ENCODE data around the gene GCLM.
"Not testable (repeated sequence)": the region's sequence is repeated elsewhere in the genome, so short reads cannot be mapped to it uniquely, and the experiment has no call there.

GCLM gene

DNA sequence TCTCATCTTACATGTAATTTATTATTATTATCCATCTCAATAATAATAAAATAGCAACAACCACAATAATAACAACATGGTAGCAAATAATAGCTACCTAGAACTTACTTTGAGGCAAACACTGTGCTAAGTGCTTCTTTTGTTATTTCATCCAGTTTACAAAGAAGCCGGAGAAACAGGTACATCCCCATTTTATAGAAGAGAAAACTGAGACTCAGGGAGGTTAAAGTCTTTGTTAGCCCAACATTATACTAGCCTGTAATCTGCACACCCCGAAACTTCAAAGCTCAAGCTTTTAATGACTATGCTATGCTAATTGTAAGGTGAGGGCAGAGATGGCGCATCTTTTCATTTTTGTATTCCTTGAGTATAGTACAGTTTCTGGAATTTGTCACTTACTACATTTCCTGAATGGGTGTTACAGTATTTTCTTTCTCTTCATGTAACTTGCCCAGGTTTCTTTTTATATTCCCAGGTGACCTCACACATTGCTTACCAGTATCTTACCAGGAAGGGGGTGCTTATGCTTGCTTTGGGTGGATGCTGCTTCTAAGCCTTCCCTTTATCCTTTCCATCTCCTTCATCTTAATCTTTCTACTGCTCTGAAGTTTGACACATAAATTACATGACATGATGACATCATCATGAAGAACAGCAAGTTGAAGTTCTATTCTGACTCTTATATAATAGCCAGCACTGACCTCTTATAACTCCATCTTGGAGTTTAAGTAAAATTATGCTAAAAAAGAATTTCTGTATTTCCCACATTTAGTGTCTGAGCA is 8.3 kb downstream of the GCLM start:
- DNase-seq (ENCODE audit: low read depth, low spot score), result no peak
- H3K4me3 ChIP-seq (ENCODE audit: low read length), result no peak overlapping the region

DNA sequence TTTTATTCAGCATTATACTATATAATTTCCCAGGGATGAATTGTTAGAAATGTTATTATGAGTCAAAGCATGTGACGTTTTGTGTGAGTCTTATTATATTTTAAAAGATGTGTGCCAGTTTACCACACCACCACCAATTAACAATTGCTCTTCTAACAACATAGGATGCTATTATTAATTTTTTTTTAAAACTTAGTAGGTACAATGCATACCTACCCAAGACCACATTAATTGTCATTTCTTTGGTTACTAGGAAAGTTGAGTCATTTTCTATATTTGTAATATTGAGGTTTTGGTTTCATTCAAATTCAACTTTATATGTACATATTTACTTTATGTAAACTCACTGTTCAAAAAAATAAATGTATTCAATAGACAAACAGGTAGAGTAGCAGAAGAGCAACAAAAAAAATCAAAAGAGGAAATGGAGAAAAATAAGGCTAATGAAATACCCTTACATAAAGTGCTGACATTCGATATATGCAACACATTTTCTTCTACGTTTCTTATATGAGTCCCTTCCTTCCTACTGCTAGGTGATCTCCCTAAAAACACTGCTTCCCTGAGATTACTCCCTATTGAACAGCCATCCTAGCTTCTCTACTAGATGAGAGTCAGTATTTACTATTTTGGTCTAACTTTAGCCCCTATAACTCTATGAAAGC is 9.6 kb downstream of the GCLM start:
- no peak overlapping the region for H3K4me3 ChIP-seq (ENCODE audit: low read length)

DNA sequence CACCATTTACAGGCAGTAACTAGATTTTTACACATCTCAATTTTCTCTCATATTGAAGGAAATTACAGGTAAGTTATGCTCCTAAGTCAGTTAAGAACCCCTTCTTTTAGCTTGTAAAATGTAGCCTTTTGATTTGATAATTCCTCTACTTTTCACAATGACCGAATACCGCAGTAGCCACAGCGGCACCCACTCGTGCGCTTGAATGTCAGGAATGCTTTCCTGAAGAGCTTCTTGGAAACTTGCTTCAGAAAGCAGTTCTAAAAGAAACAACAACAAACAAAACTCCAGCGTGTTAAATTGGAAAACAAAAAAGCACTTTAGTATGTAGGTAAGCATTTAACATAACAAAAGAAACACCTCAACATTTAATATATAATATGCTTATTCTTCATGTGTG is 20.3 kb downstream of the GCLM start:
- no peak overlapping the region for H3K4me3 ChIP-seq (ENCODE audit: low read length)
- no peak for DNase-seq (ENCODE audit: low read depth, low spot score)

More for the DNA sequence above, 9.6 kb downstream of the GCLM start:
- DNase-seq (ENCODE audit: low read depth, low spot score), result no peak

DNA sequence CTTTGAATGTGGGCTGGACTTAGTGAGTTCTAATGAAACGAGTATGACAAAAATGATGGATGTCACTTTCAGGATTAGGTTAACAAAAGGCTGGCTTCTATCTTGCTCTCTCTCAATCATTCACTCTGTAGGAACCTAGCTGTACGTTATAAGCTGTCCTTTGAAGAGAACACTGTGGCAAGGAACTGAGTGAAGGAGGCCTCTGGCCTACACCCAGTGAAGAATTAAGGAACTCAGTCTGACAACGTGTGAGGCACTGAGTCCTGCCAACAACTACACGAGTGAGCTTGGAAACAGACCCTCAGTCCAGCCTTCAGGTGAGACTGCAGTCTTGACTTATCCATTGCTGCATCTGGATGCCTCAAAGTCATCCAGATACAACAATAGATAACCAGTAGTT is 27.0 kb downstream of the GCLM start:
- DNase-seq (ENCODE audit: low read depth, low spot score), result no peak
- H3K4me3 ChIP-seq (ENCODE audit: low read length), result no peak overlapping the region

DNA sequence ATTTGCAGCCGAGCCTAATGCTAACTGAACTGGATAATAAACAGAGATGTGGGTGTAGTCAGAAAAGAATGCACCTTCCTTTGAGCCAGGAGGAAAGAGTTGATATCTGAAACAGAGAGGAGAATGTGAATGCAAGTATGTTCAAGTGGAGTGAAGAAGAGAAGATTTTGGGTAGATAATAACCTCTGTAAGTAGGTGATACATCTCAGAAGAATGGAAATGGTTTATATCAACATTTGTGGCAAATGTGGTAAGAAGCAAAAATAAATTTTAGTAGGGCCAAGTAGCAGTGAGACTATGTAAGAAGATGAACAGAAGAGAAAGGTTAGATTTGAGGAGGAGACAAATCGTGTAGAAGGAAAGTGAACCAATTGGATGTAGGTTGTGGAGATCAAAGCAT is 28.5 kb downstream of the GCLM start:
- no peak overlapping the region for H3K4me3 ChIP-seq (ENCODE audit: low read length)
- no peak for DNase-seq (ENCODE audit: low read depth, low spot score)

DNA sequence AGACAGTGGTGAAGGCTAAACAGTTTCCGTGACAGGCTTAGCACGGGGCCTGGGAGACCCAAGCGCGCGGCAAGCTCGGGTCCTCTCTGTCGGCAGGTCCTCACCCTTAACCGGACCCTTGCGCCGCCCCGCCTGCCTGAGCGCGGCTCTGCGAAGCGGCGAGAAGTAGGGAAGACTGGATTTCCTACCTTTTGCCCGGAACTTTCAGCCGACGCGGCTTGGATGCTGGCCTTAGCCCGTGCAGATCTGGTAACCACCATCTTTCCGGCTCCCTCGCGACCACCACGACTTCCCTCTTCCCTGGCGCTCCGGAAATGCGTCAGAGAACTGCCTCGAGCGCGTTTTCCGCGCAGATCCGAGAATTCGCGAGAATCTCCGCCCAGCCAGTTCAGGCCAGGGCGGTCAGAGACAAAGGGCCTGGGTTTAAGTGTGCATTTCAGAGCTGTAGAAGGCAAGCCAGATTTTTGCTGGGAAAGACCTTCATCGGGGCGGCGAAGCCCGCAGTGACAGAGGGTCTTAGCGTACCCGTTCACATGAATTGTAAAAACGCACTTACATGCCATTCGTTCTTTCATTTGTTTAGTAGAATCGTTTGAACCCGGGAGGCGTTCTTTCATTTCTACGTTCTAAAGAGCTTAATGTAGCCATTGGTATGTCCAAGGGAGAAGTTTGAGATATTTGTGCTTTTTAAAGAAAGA is 30.2 kb downstream of the GCLM start, which contains the start of gene DNTTIP2:
TSS of gene DNTTIP2 (minus strand) at position 318 of the 698 bp plus-strand sequence. CDS start at position 260, 58 bp downstream.
- H3K4me3 ChIP-seq (ENCODE audit: low read length), result peak within 1 kb of the TSS; percentile 71
- peak; percentile 87 for DNase-seq (ENCODE audit: low read depth, low spot score)

DNA sequence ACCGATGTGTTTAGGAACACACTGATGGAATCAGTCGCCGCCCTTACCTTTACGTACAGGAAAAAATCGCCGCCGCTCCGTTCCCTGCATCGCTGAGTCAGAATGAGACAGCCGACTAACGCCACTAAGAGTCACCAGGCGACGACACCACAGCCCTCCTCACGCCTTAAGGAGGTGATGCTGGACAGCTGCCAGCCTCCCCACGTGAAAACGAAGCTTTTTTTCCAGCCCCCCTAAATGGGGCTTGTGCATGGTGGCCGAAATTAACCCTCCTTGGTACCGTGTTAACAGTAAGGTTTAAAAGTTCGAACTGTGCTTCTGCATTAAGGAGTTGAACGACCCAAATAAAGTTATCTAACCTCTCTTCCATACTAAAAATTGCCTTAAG is 30.7 kb downstream of the GCLM start:
- peak overlapping the region; percentile 71 for H3K4me3 ChIP-seq (ENCODE audit: low read length)
- no peak for DNase-seq (ENCODE audit: low read depth, low spot score)

DNA sequence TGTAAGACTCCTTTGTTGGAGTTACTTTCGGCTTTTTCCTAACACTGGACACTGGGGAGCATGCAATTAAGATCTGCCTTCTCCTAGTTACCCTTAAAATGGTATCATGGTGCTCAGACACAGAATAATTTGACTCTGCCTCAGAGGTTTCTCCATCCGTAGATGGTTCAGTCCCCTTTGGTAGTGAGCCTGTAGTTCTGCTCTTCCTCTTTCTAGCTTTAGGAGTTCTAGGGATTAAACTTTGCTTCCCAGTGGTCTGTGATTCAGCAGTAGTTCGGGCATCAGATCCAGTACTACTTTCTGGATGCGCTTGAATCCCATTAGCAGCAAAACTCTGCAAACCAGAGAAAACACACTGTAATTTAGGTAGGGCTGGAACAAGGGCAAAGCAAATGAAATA is 31.7 kb downstream of the GCLM start:
- DNase-seq (ENCODE audit: low read depth, low spot score), result no peak
- H3K4me3 ChIP-seq (ENCODE audit: low read length), result peak overlapping the region; percentile 71

DNA sequence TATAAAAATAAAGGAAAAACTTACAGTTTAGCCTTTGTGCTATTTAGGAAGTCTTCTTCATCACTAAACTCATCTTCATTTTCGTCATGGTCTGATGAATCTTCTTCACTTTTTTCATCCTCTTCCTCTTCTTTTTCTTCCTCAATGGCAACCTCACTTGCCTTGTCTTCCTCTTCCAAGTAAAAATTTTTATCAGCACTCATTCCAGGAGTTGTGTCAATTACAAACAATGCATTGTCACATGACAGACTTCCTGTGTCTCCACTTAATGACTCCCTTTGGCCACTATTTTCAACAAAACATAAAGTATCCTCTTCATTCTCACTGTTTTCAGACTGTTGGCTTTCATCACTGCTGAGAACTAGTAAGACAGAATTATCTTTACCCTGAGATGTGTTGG is 33.0 kb downstream of the GCLM start:
- DNase-seq (ENCODE audit: low read depth, low spot score), result no peak
- H3K4me3 ChIP-seq (ENCODE audit: low read length), result no peak overlapping the region

DNA sequence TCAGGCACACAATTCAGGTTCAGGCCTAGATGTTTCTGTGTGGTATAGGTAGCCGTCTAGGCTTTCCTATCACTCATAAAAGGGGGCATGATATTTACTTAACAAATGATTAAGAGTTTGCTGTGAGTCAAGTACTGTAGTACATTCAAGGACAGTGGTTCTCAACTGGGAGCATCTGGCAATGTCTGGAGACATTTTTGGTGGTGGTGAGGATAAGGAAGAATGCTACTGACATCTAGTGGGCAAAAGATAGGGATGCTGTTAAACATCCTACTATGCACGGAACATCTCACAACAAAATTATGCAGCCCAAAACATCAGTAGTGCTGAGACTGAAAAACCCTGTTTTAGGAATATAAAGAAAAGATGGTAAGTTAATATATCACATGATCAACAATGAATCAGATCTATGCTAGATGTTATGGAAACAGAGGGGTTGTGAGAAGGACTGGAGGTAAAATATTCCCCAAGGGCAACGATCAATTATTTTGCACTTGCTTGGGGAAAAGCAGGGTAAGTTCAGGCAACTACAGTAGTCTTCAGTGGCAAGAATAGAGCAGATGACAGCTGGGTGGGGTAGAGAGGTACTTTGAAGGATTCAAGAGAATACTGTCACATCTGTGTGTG is 35.1 kb downstream of the GCLM start:
- H3K4me3 ChIP-seq (ENCODE audit: low read length), result no peak overlapping the region
- DNase-seq (ENCODE audit: low read depth, low spot score), result peak; percentile 32

DNA sequence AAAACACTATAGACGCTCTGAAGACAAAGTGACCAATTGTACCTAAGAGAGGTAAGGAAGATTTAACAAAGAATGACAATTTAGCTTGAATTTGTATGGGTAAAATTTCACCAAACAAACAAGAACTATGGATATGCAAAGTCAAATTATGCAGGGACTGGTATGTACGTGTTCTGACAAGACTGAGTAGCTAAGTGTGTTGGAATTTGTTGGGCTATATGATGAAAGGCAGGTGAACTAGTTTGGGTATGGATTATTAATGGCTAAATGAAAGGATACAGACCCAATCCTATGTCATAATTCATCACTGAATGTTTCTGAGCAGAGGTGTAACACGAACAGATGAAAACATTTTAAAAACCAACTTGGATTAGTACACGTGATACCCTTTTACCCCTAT is 37.9 kb downstream of the GCLM start:
- no peak overlapping the region for H3K4me3 ChIP-seq (ENCODE audit: low read length)
- DNase-seq (ENCODE audit: low read depth, low spot score), result no peak

DNA sequence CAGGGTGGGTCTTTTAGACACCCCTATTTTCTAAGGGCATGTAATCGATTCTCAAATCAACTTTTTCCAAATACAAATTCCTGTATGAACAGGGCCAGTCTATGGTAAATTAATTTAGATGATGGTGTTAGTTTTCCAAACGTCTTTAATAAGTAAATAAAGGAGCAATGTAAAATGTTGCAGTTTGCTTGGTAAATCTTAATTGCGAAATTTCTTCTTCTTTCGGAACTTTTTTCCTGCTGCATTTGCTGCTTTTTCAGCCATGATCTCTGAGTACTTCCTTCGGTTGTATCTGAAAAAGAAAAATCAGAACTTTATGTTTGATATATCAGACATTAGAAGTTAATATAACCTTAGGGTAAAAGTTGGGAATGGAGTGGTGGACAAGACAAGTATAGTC is 39.6 kb downstream of the GCLM start:
- no peak overlapping the region for H3K4me3 ChIP-seq (ENCODE audit: low read length)
- no peak for DNase-seq (ENCODE audit: low read depth, low spot score)

DNA sequence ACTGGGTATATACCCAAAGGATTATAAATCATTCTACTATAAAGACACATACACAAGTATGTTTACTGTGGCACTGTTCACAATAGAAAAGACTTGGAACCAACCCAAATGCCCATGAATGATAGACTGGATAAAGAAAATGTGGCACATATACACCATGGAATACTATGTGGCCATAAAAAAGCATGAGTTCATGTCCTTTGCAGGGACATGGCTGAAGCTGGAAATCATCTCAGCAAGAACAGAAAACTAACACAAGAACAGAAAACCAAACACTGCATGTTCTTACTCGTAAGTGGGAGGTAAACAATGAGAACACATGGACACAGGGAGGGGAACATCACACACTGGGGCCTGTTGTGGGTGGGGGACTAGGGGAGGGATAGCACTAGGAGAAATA is 40.7 kb downstream of the GCLM start:
- H3K4me3 ChIP-seq (ENCODE audit: low read length); DNase-seq (ENCODE audit: low read depth, low spot score): not testable (repeated sequence)

DNA sequence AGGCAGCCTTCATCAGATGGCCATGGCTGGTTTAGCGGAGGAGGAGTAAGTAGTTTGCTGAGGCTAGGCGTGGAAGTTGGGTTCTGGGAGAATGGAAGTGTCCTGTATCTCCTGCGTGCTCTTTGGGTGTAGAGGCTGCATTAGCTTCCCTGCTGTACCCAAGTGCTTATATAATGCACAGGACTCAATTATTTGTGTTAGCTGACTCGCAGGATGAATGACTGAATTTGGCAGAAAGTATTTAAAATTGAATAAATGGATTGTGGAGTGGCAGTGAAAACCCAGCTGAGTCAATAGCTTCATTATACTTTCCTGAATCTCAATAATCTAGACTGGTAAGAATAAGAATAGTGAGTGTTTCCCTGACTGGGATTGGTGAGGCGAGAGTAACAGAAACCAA is 44.0 kb downstream of the GCLM start:
- DNase-seq (ENCODE audit: low read depth, low spot score), result no peak
- H3K4me3 ChIP-seq (ENCODE audit: low read length), result no peak overlapping the region

DNA sequence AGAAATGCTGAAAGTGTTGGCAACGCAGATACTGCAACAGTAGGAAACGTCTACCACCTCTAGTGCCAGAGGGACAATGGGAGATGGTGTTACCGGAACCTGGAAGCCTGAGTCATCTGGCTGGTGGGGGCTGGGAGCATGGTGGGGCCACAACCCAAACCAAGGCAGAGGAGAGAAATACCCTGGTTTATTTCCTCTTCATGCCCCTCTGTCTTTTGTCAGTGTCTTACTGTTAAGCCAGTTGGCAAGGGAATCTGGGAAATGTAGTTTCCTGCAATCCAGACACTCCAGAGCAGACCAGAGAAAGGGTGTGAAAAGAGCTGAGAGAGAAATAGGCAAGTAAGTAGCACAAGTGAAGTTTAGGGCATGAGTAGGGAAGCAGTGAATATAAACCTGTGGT is 45.1 kb downstream of the GCLM start:
- no peak for DNase-seq (ENCODE audit: low read depth, low spot score)
- H3K4me3 ChIP-seq (ENCODE audit: low read length), result no peak overlapping the region

DNA sequence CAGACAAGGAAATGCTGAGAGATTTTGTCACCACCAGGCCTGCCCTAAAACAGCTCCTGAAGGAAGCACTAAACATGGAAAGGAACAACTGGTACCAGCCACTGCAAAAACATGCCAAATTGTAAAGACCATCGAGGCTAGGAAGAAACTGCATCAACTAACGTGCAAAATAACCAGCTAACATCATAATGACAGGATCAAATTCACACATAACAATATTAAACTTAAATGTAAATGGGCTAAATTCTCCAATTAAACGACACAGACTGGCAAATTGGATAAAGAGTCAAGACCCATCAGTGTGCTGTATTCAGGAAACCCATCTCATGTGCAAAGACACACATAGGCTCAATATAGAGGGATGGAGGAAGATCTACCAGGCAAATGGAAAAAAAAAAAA is 51.6 kb downstream of the GCLM start:
- not testable (repeated sequence) for DNase-seq (ENCODE audit: low read depth, low spot score); H3K4me3 ChIP-seq (ENCODE audit: low read length)

DNA sequence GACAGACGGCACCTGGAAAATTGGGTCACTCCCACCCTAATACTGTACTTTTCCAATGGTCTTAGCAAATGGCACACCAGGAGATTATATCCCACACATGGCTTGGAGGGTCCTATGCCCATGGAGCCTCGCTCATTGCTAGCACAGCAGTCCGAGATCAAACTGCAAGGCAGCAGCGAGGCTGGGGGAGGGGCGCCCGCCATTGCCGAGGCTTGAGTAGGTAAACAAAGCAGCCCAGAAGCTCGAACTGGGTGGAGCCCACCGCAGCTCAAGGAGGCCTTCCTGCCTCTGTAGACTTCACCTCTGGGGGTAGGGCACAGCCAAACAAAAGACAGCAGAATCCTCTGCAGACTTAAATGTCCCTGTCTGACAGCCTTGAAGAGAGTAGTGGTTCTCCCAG is 53.2 kb downstream of the GCLM start:
- H3K4me3 ChIP-seq (ENCODE audit: low read length); DNase-seq (ENCODE audit: low read depth, low spot score): not testable (repeated sequence)

DNA sequence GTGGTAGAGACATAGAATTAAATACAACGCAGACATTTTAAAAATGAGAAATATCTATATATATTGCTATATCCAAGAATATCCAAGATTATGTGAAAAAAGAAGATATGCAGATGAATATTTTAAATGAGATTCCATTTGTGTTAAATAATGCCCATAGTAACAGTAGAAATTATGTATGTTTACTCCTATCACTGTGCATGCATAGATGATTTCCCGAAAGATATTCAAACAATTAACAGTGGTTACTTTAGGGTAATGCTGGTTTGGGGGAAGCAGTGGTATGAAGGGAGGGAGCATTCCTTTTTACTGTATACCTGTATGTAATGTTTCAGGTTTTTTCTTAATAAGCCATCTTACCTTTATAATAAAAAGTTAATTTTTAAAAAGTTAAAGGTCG is 55.3 kb downstream of the GCLM start:
- DNase-seq (ENCODE audit: low read depth, low spot score), result no peak
- no peak overlapping the region for H3K4me3 ChIP-seq (ENCODE audit: low read length)

DNA sequence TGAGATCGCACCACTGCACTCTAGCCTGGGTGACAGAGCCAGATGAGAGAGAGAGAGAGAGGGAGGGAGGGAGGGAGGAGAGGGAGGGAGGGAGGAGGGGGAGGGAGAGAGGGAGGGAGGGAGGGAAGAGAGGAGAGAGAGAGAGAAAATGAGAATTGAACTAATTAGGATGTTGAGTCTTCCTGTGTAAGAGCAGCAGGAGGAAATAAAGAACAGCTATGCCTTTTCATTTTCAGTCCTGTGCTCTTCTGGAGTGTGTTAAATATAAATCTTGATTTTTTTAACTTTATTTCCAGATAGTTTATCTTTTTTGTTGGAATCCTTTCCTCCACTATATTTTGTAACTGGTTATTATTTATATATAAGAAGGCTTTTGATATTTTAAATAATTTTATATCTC is 57.4 kb downstream of the GCLM start:
- no peak for DNase-seq (ENCODE audit: low read depth, low spot score)
- no peak overlapping the region for H3K4me3 ChIP-seq (ENCODE audit: low read length)

DNA sequence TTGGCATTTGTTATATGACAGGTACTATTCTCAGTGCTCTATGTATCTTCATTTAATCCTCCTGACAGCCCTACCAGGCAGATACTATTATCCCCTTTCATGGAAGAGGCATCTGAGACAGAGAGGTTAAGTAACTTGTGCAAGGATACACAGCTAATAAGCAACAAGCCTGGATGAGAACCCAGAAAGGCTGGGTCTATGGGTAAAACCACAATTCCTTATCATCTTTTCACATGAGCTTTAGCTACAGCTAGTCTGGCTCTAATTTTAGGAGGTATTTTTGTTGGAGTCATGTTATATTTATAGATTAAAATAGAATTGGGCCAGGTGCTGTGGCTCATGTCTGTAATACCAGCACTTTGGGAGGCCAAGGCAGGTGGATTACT is 57.9 kb downstream of the GCLM start:
- DNase-seq (ENCODE audit: low read depth, low spot score), result no peak
- H3K4me3 ChIP-seq (ENCODE audit: low read length), result no peak overlapping the region

All from Jurkat, Clone E6-1 (cell line).